A673 (cell line): ENCODE data around the gene TMEM9B. TPM values are rescaled to one million over a fixed set of nuclear protein-coding genes. Genes with fewer than 3 reads are reported as not detected.

Experiments used
- BruUV-seq: library from RNA; stranded (reverse); fragments of 400-500 nt; replicated peaks from 2 replicates; lab custom pipeline; 2021; lab: Mats Ljungman, UMichigan
- CTCF ChIA-PET: fragments of 300-600 bp; sonication (Branson Sonifier 250); formaldehyde crosslinking; loops from one replicate; lab custom pipeline; 2022; ENCODE audit warnings: antibody characterized with exemption; lab: Charles Lee
- POLR2A ChIA-PET: fragments of 300-600 bp; sonication (Branson Sonifier 250); formaldehyde crosslinking; loops from one replicate; lab custom pipeline; 2022; ENCODE audit warnings: antibody characterized with exemption; ENCODE audit not compliant: low non-redundant PET; lab: Charles Lee
- DNase-seq: peaks from one replicate; pipeline ENCODE4 v3.0.0-alpha.2; 2015; ENCODE audit warnings: low spot score
- H3K27ac ChIP-seq: fragments of 200-600 bp; sonication (generic); 2 replicates; pipeline ENCODE4 v1.5.1; 2016; ENCODE audit warnings: mixed run types, low read depth, mild to moderate bottlenecking, mixed read lengths, antibody characterized with exemption, low read length; ENCODE audit not compliant: poor library complexity, severe bottlenecking
- H3K27me3 ChIP-seq: fragments of 200-600 bp; sonication (generic); replicated peaks from 2 replicates; pipeline ENCODE4 v1.6.1; 2017; ENCODE audit warnings: mixed run types, low read depth, mild to moderate bottlenecking, mixed read lengths, antibody characterized with exemption, low read length; ENCODE audit not compliant: insufficient read depth, poor library complexity
- H3K36me3 ChIP-seq: fragments of 200-600 bp; sonication (generic); 2 replicates; pipeline ENCODE4 v1.6.1; 2016; ENCODE audit warnings: mixed run types, mild to moderate bottlenecking, mixed read lengths, antibody characterized with exemption, low read length; ENCODE audit not compliant: insufficient read depth, poor library complexity, severe bottlenecking
- H3K4me1 ChIP-seq: fragments of 200-600 bp; sonication (generic); 2 replicates; pipeline ENCODE4 v1.6.1; 2017; ENCODE audit warnings: mixed run types, mild to moderate bottlenecking, mixed read lengths, antibody characterized with exemption, low read length; ENCODE audit not compliant: insufficient read depth, poor library complexity, severe bottlenecking
- H3K4me3 ChIP-seq: fragments of 200-600 bp; sonication (generic); 2 replicates; pipeline ENCODE4 v1.5.1; 2016; ENCODE audit warnings: low read depth, mixed run types, mild to moderate bottlenecking, mixed read lengths, low read length; ENCODE audit not compliant: poor library complexity, severe bottlenecking
- H3K9me3 ChIP-seq: fragments of 200-600 bp; sonication (generic); 2 replicates; pipeline ENCODE4 v1.6.1; 2016; ENCODE audit warnings: mixed run types, low read depth, mild to moderate bottlenecking, mixed read lengths, antibody characterized with exemption, low read length; ENCODE audit not compliant: poor library complexity, severe bottlenecking
- EZH2 ChIP-seq: fragments of 200-600 bp; sonication (generic); IDR thresholded peaks from 2 replicates; pipeline ENCODE4 v1.6.1; 2017; ENCODE audit warnings: borderline replicate concordance, low read depth, mild to moderate bottlenecking, mixed read lengths, antibody characterized with exemption, low read length; ENCODE audit not compliant: poor library complexity, severe bottlenecking
- intact Hi-C: fragments of 100-400 bp; cut with micrococcal nuclease; formaldehyde crosslinking; loops from one replicate; pipeline ENCODE4 v1.10.0; 2022; ENCODE audit not compliant: unreplicated experiment
- total RNA-seq: library from RNA; stranded (reverse); gene quantifications from 2 replicates; pipeline ENCODE4 v1.2.3, GENCODE V29; 2021
- TF ChIP-seq, protein P1 (sequence below): fragments of 300-800, 200-600 bp; sonication (generic); conservative IDR thresholded peaks from 2 replicates; pipeline ENCODE4 v1.5.1; 2017; ENCODE audit warnings: low read depth, mild to moderate bottlenecking, antibody characterized with exemption, low read length, moderate library complexity, mixed read lengths

Gene TMEM9B
- total RNA-seq, 1 experiment from 2014 or later = 11.3 TPM

DNA sequence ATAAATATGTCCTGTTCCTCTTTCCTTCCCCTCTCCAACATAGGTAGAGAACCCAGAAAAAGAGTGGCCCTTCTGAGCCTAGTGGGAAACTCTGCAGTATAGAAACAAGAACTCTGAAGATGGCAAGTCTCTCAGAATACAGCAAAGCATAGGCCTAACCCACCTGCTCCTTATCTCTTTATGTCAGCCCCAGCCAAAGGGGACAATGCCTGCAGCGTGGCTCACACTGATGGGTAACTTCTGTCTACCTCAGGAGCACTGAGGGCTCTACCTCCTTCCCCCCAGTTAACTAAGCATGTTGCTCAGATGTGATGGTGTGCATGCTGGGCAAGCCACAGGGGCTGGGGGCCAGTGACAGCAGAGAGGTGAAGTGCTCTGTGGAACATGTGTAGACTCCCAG lies 44.4 kb upstream of the TMEM9B start:
- Histone ChIP-seq H3K4me1 (peaks cover 7% of the 10 kb centered on the region), H3K27me3 (peaks cover 24% of the 10 kb centered on the region), H3K4me3 (no peak overlapping the region), H3K9me3 (no peaks in the 10 kb centered on the region), H3K36me3 (no peaks in the 10 kb centered on the region), H3K27ac (no peak overlapping the region)
- TF ChIP-seq EZH2 = no peak
- ChIA-PET CTCF (no interaction called here), POLR2A (no interaction called here)
- no TSS peak for BruUV-seq
- no peak for DNase-seq
- intact Hi-C loops = no loop called here

DNA sequence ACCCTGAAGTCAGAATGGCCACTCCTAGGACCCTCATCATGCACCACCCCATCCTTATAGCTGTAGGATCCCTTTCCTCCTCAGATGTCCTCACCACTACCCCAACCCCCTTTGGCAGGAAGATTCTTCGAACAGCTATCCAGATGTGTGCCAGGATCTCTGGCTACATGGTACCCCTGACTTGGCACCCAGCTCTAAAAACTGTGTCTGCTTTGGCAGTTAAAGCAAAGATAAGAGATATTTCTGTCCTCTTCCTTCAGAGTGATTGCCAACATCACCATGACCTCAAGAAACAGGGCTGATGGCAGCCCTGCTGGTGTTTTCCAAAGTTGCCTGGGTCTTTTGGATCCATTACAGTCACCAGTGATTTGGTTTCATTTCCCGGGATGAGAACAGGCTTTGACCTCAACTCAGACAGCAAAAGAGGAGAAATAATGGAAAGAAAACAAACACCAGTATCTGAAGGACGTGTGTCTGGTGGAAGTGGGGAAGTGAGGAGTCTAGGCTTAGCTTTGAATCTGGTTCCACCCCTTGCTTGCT lies 43.8 kb upstream of the TMEM9B start:
- H3K9me3 ChIP-seq = no peaks in the 10 kb centered on the region
- H3K27ac ChIP-seq = no peak overlapping the region
- TF ChIP-seq, protein P1, sequence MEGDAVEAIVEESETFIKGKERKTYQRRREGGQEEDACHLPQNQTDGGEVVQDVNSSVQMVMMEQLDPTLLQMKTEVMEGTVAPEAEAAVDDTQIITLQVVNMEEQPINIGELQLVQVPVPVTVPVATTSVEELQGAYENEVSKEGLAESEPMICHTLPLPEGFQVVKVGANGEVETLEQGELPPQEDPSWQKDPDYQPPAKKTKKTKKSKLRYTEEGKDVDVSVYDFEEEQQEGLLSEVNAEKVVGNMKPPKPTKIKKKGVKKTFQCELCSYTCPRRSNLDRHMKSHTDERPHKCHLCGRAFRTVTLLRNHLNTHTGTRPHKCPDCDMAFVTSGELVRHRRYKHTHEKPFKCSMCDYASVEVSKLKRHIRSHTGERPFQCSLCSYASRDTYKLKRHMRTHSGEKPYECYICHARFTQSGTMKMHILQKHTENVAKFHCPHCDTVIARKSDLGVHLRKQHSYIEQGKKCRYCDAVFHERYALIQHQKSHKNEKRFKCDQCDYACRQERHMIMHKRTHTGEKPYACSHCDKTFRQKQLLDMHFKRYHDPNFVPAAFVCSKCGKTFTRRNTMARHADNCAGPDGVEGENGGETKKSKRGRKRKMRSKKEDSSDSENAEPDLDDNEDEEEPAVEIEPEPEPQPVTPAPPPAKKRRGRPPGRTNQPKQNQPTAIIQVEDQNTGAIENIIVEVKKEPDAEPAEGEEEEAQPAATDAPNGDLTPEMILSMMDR = no peak
- no peak for TF ChIP-seq EZH2
- no peaks in the 10 kb centered on the region for H3K36me3 ChIP-seq
- no TSS peak for BruUV-seq
- intact Hi-C loops = no loop called here
- H3K27me3 ChIP-seq = peaks cover 29% of the 10 kb centered on the region
- DNase-seq = no peak
- peaks cover 12% of the 10 kb centered on the region for H3K4me1 ChIP-seq
- CTCF ChIA-PET = no interaction called here
- POLR2A ChIA-PET = no interaction called here
- H3K4me3 ChIP-seq = no peak overlapping the region

DNA sequence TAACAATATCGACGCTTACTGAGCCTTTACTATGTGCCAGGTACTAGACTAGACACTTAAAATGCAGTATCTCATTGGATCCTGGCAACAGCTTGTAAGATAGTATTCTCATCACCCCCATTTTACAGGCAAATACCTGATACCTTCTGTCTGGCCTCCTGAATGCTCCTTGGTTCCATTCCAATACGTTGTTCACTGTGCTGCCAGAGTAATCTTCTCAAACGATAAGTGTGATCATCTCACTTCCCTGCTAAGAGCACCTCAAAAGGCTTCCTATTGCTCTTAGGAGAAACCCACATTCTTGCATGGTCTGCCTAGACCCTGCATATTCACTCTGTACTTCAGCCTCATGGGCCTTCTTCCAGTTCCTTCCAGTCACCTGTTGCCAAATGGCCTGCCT lies 40.8 kb upstream of the TMEM9B start:
- ChIA-PET POLR2A (no interaction called here), CTCF (no interaction called here)
- no peak overlapping the region for H3K4me3 ChIP-seq
- no TSS peak for BruUV-seq
- DNase-seq = no peak
- H3K4me1 ChIP-seq = peaks cover 14% of the 10 kb centered on the region
- H3K9me3 ChIP-seq = no peaks in the 10 kb centered on the region
- H3K36me3 ChIP-seq = no peaks in the 10 kb centered on the region
- TF ChIP-seq, protein P1 = no peak
- no peak for TF ChIP-seq EZH2
- H3K27me3 ChIP-seq = peaks cover 42% of the 10 kb centered on the region
- intact Hi-C loops = no loop called here
- no peak overlapping the region for H3K27ac ChIP-seq
